ACC112 (cell line): ENCODE data around the gene MACROD2.

Experiments used
- H2AFZ ChIP-seq: fragments of 200-600 bp; sonication (generic); one replicate; pipeline ENCODE4 v1.6.0; 2017; ENCODE audit warnings: antibody characterized with exemption, low read length; ENCODE audit not compliant: unreplicated experiment
- H3K27ac ChIP-seq: fragments of 200-600 bp; sonication (generic); 2 replicates; pipeline ENCODE4 v1.5.1; 2014; ENCODE audit warnings: low read depth, mild to moderate bottlenecking, antibody characterized with exemption, low read length, moderate library complexity
- H3K27me3 ChIP-seq: fragments of 200-600 bp; sonication (generic); 2 replicates; pipeline ENCODE4 v1.6.1; 2014; ENCODE audit warnings: mild to moderate bottlenecking, antibody characterized with exemption, low read length, moderate library complexity, mixed read lengths; ENCODE audit not compliant: insufficient read depth
- H3K36me3 ChIP-seq: fragments of 200-600 bp; sonication (generic); 2 replicates; pipeline ENCODE4 v1.6.1; 2016; ENCODE audit warnings: mild to moderate bottlenecking, antibody characterized with exemption, low read length, moderate library complexity, mixed read lengths; ENCODE audit not compliant: insufficient read depth
- H3K4me1 ChIP-seq: fragments of 200-600 bp; sonication (generic); one replicate; pipeline ENCODE4 v1.6.1; 2016; ENCODE audit warnings: low read length, mixed read lengths; ENCODE audit not compliant: insufficient read depth, unreplicated experiment, control insufficient read depth
- H3K4me3 ChIP-seq: fragments of 200-600 bp; sonication (generic); 2 replicates; pipeline ENCODE4 v1.5.1; 2014; ENCODE audit warnings: mild to moderate bottlenecking, low read depth, low read length
- H3K79me2 ChIP-seq: fragments of 200-600 bp; sonication (generic); one replicate; pipeline ENCODE4 v1.6.0; 2016; ENCODE audit warnings: low read length; ENCODE audit not compliant: control insufficient read depth, unreplicated experiment, insufficient read depth

MACROD2 gene

DNA sequence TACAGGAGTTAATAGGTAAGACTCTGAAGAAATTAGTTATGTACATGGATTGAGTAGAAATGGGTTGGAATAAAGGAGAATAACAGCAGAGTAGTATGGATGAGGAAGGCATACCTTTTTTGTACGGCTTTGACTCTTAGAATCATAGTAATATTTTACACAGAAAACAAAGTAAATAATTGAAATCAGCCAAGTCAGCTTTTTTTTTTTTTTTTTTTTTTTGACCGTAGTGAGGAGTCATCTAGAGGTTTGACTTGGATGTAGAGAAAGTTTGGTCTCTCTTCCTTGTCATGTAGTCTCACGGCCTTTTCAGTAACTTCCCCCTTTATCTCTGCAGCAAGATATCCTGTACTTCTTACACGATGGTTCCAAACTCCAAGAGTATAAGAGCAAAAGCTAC, 183.2 kb downstream of the MACROD2 start:
- Histone ChIP-seq H3K79me2 (no peaks in the 10 kb centered on the region), H3K27me3 (no peaks in the 10 kb centered on the region), H2AFZ (no peak overlapping the region)

DNA sequence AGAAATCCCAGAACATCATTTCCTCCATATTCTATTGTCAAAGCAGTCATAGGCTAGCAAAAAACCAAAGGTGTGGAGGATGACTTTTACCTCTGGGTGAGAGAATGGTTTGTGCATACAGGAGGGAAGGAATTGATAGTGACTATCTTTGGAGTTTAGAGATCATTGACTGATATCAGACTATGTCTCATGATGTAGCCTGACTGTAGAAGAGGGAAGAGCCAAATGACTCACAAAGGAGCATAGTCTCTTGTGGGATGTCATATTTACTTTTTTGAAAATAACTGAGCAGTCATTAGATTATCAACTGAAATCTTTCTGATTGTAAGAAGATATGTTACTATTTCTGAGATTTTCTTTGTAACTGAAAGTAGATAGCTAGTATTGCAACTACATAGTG, 183.6 kb downstream of the MACROD2 start:
- H3K4me3 ChIP-seq, result no peak overlapping the region

More for the DNA sequence above, 183.2 kb downstream of the MACROD2 start:
- H3K27ac ChIP-seq, result no peak overlapping the region
- no peak overlapping the region for H3K4me3 ChIP-seq
- no peaks in the 10 kb centered on the region for H3K4me1 ChIP-seq
- no peaks in the 10 kb centered on the region for H3K36me3 ChIP-seq

DNA sequence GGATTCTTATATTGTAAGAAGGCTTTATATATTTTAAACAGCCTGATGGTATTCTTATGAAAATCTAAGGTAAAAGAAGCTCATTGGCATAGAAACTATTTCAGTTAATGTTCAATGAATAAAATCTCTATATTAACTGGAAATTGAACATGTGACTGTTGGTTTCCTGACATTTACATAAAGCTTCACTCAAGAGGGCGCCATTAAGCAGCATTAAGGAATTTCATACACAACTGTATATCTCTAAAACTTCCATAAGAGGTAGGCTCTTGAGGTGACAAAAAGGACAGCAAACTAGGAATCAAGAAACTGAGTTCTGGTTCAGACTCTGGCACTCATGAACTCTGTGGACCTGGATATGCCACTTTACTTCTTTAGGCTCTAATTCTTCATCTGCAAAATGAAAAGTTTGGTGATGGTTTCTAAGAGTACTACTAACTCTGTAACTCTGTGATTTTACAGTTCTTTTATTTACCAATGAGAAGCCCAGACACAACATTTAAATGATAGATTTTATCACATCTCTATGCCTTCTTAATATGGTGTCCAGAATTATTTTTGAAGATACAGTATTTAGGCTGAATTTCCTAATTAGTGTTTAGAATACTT, 194.6 kb downstream of the MACROD2 start:
- Histone ChIP-seq H3K27me3 (no peaks in the 10 kb centered on the region), H3K4me3 (no peak overlapping the region), H3K4me1 (no peaks in the 10 kb centered on the region), H3K36me3 (no peaks in the 10 kb centered on the region), H3K27ac (no peak overlapping the region), H3K79me2 (no peaks in the 10 kb centered on the region), H2AFZ (peak overlapping the region; percentile 43)

More for the DNA sequence above, 183.6 kb downstream of the MACROD2 start:
- no peaks in the 10 kb centered on the region for H3K36me3 ChIP-seq
- no peak overlapping the region for H3K27ac ChIP-seq
- H2AFZ ChIP-seq, result no peak overlapping the region
- no peaks in the 10 kb centered on the region for H3K4me1 ChIP-seq
- H3K79me2 ChIP-seq, result no peaks in the 10 kb centered on the region
- H3K27me3 ChIP-seq, result no peaks in the 10 kb centered on the region

DNA sequence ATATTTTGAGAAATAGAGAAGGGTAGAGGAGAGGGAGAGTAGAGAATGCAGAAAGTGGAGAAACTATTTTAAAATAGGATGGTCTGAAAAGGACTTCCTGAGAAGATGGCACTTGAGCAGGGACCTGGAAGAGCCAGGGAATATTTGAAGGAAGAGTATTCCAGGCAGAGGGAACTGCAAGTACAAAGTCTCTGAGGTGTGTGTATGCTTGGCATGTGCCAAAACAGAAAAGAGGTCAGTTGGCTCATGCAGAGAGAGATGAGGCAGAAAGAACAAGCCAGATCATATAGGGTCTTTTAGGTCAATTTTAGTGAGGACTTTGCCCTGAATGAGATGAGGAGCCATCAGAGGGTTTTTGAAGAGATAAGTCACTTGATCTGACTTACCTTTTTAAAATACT, 196.2 kb downstream of the MACROD2 start:
- H3K27me3 ChIP-seq, result no peaks in the 10 kb centered on the region
- H3K79me2 ChIP-seq, result no peaks in the 10 kb centered on the region
- H3K4me1 ChIP-seq, result peaks cover 2% of the 10 kb centered on the region
- no peak overlapping the region for H2AFZ ChIP-seq
- no peak overlapping the region for H3K27ac ChIP-seq
- H3K4me3 ChIP-seq, result no peak overlapping the region
- H3K36me3 ChIP-seq, result no peaks in the 10 kb centered on the region

DNA sequence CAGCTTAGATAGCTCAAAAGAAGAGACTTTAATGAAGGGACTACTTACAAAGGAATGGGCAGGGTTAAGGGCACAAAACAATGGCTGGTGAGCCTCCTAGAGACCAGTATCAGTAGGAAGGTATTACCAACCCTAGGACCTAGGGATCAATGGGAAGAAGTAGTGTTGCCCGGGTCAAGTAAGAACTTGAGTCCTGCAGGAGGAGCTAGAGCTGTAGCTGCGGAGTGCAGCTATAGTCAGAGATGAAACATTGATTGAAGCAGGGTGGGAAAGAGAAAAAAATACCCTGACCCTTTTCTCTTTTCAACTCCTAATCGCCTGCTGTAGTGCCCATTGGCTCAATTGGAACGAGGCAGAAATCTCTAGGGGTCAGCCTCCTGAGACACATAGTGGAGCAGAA, 198.1 kb downstream of the MACROD2 start:
- no peaks in the 10 kb centered on the region for H3K36me3 ChIP-seq

DNA sequence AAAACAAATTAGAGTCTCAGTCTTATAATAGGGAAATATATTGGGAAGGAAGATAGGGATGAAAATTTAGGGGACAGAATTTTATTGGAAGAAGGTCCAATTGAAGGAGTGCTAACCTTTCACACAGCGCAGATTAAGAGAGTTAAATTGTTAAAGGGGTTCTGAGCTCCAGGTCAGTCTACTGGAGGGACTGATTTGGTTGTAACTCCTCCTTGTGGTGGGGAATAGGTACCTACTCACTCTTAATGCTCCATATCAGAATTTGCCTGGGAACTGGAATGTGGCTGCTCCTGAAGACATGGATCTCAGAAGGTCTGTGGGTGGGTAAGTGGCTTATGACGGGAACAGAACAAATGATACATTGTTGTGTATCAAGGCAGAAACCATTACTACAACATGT, 198.6 kb downstream of the MACROD2 start:
- Histone ChIP-seq H3K36me3 (no peaks in the 10 kb centered on the region), H3K27ac (no peak overlapping the region), H2AFZ (no peak overlapping the region), H3K79me2 (no peaks in the 10 kb centered on the region), H3K4me3 (no peak overlapping the region), H3K27me3 (no peaks in the 10 kb centered on the region), H3K4me1 (peaks cover 8% of the 10 kb centered on the region)

More for the DNA sequence above, 198.1 kb downstream of the MACROD2 start:
- Histone ChIP-seq H3K4me1 (peaks cover 8% of the 10 kb centered on the region), H3K4me3 (no peak overlapping the region), H3K27ac (no peak overlapping the region), H2AFZ (no peak overlapping the region), H3K27me3 (no peaks in the 10 kb centered on the region), H3K79me2 (no peaks in the 10 kb centered on the region)

DNA sequence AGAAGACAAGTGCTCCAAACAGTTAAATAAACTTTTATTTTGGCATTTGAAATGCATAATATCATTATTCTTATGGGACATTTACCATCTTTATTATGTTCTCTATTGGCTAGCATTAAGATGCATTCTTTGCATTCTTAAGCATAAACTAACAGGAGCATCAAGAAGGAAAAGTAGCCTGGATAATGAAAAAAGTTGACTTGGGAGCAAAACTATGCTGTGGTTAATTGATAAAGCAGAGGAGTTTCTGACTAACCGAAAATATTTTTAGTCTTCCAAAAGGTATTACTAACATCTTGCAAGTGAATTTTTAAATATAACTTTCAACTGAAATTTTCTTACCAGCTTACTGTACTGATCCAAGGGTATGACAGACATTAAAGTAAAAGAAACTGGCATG, 201.8 kb downstream of the MACROD2 start:
- no peak overlapping the region for H2AFZ ChIP-seq
- H3K4me1 ChIP-seq, result peaks cover 8% of the 10 kb centered on the region

DNA sequence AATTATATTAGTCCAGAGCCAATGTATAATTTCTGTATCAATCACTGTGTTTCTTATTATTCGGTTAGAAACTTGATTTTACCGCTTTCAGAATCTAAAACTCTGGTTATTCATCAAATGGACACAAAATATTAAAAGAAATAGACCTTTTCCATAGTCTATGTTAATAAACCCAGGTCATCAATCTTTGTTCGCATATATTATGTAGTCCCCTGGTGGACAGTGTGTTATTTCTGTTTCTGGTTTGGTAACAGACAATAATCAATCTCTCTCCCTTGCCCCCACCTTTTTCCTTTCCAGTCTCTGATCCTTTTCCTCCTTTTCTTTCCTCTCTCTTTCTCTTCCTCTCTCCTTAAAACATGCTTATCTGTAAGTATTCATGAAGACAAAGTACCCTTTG, 203.1 kb downstream of the MACROD2 start:
- no peaks in the 10 kb centered on the region for H3K27me3 ChIP-seq
- no peaks in the 10 kb centered on the region for H3K36me3 ChIP-seq
- no peak overlapping the region for H3K4me3 ChIP-seq
- no peak overlapping the region for H3K27ac ChIP-seq
- H2AFZ ChIP-seq, result no peak overlapping the region
- no peaks in the 10 kb centered on the region for H3K79me2 ChIP-seq
- H3K4me1 ChIP-seq, result peaks cover 8% of the 10 kb centered on the region

More for the DNA sequence above, 201.8 kb downstream of the MACROD2 start:
- Histone ChIP-seq H3K27ac (no peak overlapping the region), H3K4me3 (no peak overlapping the region), H3K79me2 (no peaks in the 10 kb centered on the region), H3K36me3 (no peaks in the 10 kb centered on the region), H3K27me3 (no peaks in the 10 kb centered on the region)

DNA sequence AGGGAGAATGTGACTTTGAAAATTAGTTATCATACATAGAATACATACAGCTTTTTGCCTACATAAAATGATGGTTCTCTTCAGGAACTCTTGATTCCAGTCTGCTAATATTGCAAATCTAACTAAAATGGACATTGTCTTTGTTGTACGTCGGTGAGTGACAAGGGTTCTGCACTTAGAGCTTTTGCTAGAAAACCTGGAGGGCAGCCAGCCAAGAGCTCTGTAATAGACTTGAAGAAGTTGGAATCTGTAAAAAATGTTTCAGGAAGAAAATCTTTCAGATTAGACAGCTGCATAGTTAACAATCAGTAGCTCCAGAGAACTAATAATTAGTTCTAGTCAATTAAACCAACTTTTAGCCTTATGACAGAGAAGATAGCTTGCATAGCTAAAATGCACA, 203.8 kb downstream of the MACROD2 start:
- Histone ChIP-seq H3K4me3 (no peak overlapping the region), H3K36me3 (no peaks in the 10 kb centered on the region), H2AFZ (no peak overlapping the region), H3K79me2 (no peaks in the 10 kb centered on the region), H3K27me3 (no peaks in the 10 kb centered on the region), H3K4me1 (peaks cover 8% of the 10 kb centered on the region), H3K27ac (no peak overlapping the region)

DNA sequence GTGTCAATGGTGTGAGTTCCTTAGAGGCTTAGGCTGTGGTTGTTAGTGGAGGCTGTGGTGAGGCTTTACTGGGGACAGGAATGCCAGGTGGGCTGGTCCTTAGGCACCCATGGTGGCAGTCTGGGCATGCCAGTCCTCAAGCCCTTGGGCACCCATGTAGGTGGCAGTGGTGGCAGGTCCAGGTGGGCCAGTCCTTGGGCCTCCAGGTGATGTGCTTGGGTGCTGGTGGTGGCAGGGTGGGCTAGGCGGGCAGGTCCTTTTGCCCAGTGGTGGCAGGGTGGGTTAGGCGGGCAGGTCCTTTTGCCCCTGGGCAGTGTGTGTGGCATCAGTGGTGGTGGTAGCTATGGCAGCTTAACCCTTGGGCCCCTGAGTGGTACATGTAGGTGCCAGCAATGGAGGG, 208.3 kb downstream of the MACROD2 start:
- Histone ChIP-seq H2AFZ (no peak overlapping the region), H3K4me3 (no peak overlapping the region), H3K36me3 (no peaks in the 10 kb centered on the region), H3K27me3 (no peaks in the 10 kb centered on the region), H3K79me2 (no peaks in the 10 kb centered on the region), H3K27ac (no peak overlapping the region), H3K4me1 (no peaks in the 10 kb centered on the region)

DNA sequence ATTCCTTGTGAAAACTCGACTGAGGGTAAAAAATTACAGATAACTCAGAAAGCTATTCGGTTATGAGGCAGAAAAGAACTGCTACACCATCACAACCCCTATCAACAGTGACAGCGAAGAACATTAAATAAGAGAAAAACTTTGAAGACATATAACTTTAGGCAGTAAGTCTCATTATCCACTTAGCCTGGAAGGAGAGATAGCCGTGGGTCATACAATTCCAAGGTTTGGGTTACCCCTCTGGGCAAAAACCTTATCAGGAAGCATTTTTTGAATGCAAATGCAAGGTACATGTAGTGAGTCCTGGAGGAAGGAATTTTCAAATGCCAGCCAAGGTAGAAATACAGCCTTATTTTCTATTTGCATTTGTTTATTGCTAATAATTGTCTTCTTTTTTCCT, 212.3 kb downstream of the MACROD2 start:
- Histone ChIP-seq H3K4me1 (no peaks in the 10 kb centered on the region), H3K36me3 (no peaks in the 10 kb centered on the region), H2AFZ (no peak overlapping the region), H3K79me2 (no peaks in the 10 kb centered on the region), H3K4me3 (no peak overlapping the region), H3K27ac (no peak overlapping the region), H3K27me3 (no peaks in the 10 kb centered on the region)
